GM18498 (cell line): Measurements from ENCODE around the gene FMNL1.
"Not testable (repeated sequence)": the region's sequence is repeated elsewhere in the genome, so short reads cannot be mapped to it uniquely, and the experiment has no call there.

Experiments used
- ATAC-seq: cut with Tn5 transposase; IDR thresholded peaks from one replicate; pipeline ENCODE4 v1.9.1; 2021; ENCODE audit warnings: mild to moderate bottlenecking, moderate library complexity; ENCODE audit not compliant: unreplicated experiment

Gene FMNL1, protein sequence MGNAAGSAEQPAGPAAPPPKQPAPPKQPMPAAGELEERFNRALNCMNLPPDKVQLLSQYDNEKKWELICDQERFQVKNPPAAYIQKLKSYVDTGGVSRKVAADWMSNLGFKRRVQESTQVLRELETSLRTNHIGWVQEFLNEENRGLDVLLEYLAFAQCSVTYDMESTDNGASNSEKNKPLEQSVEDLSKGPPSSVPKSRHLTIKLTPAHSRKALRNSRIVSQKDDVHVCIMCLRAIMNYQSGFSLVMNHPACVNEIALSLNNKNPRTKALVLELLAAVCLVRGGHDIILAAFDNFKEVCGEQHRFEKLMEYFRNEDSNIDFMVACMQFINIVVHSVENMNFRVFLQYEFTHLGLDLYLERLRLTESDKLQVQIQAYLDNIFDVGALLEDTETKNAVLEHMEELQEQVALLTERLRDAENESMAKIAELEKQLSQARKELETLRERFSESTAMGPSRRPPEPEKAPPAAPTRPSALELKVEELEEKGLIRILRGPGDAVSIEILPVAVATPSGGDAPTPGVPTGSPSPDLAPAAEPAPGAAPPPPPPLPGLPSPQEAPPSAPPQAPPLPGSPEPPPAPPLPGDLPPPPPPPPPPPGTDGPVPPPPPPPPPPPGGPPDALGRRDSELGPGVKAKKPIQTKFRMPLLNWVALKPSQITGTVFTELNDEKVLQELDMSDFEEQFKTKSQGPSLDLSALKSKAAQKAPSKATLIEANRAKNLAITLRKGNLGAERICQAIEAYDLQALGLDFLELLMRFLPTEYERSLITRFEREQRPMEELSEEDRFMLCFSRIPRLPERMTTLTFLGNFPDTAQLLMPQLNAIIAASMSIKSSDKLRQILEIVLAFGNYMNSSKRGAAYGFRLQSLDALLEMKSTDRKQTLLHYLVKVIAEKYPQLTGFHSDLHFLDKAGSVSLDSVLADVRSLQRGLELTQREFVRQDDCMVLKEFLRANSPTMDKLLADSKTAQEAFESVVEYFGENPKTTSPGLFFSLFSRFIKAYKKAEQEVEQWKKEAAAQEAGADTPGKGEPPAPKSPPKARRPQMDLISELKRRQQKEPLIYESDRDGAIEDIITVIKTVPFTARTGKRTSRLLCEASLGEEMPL

DNA sequence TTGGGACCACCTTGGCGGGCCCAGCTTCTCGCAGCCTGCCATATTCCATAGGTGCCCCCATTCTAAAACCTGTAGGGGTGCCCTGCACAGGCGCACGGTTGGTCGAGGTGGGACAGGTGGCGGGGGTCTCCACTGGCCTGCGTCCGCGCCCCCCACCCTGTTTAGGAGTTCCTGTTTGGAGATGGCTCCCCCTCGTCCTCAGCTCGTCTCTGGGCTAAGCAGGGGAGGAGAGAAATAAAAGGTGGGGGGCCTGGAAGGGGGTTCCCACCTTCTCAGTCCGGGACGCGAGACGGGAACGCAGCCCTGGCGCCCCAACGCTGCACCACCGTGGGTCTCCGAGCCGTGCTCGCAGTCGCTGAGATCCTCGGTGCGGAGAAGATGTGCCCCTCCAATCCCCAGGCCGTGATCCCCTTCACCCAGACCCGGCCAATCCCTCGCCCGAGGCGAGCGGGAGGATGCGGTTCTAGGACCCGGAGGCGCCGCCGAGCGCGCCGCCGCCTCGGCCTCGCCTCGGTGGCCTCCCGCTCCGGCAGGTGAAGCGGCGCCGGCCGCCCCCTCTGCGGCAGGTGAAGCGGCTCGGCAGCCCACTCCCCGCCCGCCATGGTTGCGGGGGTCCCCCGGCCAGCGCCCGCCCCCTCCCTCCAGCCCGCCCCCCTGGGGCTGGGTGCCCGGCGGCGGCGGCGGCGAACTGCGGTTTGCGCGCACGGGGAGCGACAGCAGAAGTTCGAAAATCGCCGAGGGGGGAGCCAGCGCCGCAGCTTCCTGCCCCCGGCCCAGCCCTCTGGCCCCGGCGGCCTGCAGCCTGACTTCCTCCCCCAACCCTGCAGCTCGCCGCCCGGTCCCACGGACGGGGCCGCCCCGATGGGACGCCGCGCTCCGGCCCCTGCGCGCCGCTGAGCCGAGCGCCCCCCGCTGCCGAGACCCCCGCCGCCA lies at the start of gene FMNL1:
Gene FMNL1 (plus strand): TSS at position 805 of the 933 bp plus-strand sequence. CDS start 240 bp downstream, outside the sequence.
- peak; percentile 31 for ATAC-seq

- ATAC-seq: no peak
Measured at GRCh38 chr17:45172232-45172540, 49.5 kb upstream of the FMNL1 start.

- peak; percentile 63 for ATAC-seq
Measured at GRCh38 chr17:45172541-45173286, 49.0 kb upstream of the FMNL1 start.

DNA sequence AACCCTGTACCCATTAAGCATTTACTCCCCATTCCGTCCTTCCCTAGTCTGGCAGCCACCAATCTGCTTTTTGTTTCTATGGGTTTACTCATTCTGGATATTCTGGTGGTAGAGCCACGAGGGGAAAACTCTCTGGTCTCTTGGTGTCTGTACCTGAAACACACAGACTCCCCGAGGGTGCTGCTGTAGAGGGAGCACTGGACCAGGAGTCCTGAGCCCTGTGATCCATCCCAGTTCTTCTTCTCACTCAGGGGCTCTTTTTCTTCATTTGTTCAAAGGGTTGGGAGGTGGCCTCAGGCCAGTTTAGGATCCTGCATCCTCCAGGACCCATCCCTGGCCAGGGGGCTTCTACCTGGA lies 45.9 kb upstream of the FMNL1 start:
- ATAC-seq: no peak

DNA sequence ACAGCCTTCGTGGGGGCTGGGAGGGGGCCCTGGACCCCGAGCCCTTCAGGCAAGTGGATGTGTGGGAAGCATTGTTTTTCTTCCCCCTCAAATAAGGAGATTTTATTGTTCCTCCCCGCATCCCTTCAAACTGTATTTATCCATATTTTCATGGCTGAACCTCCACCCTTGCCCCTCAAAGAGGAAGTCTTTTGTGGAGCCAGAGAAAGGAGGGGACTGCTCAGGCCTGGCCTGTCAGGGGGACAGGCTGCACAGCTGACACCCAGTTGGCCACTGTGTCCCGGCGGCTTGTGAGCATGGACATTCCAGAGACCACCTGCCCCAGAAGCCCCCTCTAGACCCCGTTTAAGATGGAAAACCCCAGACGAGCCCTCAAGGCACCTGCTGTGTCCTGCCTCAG lies 44.1 kb upstream of the FMNL1 start:
- ATAC-seq: no peak

- ATAC-seq: no peak
Measured at GRCh38 chr17:45184144-45184543, 37.5 kb upstream of the FMNL1 start.

- ATAC-seq: no peak
Measured at GRCh38 chr17:45186801-45187354, 34.8 kb upstream of the FMNL1 start.

- ATAC-seq: no peak
Measured at GRCh38 chr17:45189009-45189408, 32.7 kb upstream of the FMNL1 start.

DNA sequence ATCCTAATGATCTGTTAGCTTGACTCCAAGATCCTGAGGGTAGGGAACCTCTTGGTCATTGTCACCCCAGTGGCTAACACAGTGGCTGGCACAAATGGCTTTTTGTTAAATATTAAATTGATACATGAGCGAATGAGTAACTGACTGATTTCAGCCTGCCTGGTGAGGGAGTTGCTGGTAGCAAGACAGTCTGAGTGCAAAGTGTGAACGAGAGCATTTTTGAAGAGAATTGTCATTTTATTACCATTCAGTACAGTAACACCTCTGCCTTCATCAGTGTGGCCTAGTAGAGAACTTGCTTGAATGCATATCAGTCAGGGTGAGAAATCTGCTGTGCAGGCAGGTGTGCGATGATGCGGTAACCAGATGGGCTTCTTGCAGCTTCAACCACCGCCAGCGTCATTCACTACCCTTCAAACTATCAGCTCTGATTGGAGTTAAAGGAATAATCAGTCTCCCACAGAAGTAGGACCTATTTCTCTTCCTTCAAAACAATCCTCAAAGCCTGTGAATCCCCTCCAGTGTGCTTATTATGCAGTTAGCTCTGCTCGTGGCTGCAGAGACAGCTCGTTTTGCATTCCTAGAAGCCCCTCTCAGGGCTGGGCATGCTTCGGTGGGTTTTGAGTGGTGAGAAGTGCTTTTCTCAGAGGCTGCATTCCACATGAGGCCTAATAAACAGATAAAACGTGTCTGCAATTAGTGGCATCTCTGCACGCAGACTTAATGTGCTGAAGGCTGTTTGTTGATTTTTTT lies 31.0 kb upstream of the FMNL1 start:
- ATAC-seq: no peak

DNA sequence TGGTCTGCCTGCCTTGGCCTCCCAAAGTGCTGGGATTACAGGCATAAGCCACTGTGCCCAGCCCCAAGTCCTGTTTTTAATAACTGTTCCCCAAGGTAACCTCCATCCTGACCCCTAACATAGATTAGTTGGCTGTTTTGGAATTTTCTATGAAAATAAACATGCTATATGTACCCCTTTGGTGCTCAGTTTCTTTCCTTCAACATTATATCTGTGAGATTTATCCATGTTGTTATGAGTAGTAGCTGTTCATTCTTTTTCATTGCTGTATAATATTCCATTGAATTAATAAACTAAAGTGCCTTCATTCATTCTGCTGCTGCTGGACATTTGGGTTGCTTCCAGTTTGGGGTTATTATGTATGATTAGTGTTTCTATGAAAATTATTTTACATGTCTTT lies 26.3 kb upstream of the FMNL1 start:
- ATAC-seq: no peak

DNA sequence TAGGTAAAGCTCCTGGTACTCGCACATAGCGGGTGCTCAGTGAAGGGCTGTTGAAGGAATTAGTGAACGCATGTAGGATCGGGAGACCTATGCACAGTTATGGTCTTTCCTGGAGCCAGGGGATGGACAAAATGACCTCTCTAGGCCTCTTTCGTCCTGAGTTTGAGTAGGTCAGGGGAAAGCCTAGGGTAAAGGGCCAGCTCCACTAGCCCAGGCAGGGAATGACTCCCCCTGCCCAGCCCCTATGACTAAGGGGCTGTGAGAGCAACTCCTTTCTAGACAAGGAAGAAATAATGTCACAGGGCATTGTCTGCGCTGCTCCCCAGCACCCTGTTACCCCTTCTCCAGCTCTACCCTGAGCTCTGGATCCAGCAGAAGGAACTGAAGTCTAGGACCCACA lies 24.6 kb upstream of the FMNL1 start:
- no peak for ATAC-seq

- ATAC-seq: peak; percentile 86
Measured at GRCh38 chr17:45197555-45198334, 23.9 kb upstream of the FMNL1 start.

DNA sequence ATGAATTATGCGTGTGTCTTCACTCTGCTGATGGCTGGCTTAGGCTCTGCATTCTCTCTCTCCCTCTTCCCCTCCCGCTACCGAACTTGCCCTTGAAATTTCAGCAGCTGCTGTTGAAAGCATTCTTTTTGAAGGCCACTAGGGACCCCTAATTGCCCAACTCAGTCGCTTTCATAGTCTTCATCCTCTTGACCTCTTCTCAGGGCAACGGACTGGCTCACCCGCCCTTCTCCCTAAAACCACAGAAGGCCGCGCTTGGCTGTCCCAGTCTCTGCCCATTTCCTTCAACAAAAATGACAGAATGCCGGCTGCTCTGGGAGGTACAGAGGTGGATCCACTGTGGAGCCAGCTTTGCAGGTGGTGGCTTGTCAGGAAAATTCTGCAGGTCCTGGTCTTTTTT lies 21.0 kb upstream of the FMNL1 start:
- no peak for ATAC-seq

GRCh38 chr17:45201457-45201856 lies 20.2 kb upstream of the FMNL1 start:
- no peak for ATAC-seq

DNA sequence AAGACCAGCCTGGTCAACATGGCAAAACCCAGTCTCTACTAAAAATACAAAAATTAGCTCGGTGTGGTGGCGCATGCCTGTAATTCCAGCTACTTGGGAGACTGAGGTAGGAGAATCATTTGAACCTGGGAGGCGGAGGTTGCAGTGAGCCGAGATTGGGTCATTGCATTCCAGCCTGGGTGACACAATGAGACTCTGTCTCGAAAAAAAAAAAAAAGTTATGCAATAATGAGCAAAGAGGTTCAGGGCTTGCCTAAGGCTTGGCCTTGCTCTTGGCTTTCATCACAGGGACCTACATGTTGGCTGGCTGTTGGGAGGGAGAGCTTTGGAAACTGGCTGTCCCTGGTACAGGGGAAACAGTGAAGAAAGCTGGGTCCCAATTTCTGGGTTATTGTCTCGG lies 19.8 kb upstream of the FMNL1 start:
- ATAC-seq: not testable (repeated sequence)

DNA sequence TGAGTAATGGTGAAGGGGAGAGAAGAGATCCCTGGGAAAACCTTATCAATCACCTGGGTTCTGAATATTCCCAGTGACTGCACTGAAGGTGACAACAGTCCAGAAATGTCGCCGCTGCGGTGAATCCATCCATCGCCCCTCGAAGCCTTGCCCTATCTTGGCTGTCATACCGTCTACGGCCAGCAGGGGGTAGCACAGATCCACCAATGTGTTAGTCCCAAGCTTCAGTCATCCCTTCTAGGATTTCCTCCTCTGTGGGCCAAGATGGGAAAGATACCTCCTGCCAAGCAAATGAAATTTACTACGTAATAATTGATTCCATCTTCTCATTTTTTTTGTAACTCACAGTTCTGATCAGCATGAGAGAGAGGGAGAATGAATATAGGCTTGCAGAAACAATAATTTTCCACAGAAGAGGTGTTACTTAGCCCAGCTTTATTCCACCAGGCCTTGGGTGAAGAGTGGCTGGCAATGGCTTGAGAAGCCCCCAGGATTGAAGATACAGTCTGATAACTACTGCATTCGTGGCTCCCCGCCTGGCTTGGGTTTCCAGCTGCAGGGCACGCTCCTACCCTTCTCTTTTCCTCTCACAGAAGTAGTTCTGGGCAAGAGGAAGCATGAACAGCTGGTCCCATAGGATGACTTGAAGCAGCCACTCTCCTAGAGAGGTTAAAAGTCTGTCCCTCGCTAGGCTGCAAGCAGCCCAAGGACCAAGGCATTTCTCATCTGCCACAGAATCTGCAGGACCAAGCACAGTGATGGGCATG lies 2.6 kb upstream of the FMNL1 start:
- ATAC-seq: no peak

DNA sequence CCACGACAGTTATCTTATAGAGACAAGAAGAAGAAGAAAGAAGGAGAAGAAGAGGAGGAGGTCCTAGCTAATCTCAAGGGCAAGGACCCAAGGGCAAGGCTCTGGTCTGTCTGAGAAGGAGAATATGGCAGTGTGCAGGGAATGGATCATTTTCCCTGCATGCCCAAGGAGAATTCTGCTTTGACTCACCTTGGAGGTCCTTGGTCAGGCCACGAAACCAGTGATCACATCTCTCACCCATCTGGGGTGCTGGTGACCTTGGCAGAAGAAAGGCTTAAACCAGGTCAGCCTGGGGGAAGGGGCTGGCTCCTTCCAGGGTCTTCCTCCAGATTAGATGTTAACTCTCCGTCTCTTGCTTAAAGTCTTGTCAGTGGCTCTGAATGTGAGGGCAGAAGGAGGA lies 1.6 kb upstream of the FMNL1 start:
- no peak for ATAC-seq

- ATAC-seq: no peak
Measured at GRCh38 chr17:45222014-45222288, 266 bp downstream of the FMNL1 start.
